ENCODE measurements around the gene LZTS2.

GRCh38 chr10:100996678-100997359, 2.8 kb upstream of the LZTS2 start:
- no peak for TF ChIP-seq HMGXB4 (CRISPR knock-in tag; IDR thresholded peaks at IDR 0.05; ENCODE audit: borderline replicate concordance)
- no peak for TF ChIP-seq HEYL (CRISPR knock-in tag; IDR thresholded peaks at IDR 0.05)
- TF ChIP-seq, protein P1, sequence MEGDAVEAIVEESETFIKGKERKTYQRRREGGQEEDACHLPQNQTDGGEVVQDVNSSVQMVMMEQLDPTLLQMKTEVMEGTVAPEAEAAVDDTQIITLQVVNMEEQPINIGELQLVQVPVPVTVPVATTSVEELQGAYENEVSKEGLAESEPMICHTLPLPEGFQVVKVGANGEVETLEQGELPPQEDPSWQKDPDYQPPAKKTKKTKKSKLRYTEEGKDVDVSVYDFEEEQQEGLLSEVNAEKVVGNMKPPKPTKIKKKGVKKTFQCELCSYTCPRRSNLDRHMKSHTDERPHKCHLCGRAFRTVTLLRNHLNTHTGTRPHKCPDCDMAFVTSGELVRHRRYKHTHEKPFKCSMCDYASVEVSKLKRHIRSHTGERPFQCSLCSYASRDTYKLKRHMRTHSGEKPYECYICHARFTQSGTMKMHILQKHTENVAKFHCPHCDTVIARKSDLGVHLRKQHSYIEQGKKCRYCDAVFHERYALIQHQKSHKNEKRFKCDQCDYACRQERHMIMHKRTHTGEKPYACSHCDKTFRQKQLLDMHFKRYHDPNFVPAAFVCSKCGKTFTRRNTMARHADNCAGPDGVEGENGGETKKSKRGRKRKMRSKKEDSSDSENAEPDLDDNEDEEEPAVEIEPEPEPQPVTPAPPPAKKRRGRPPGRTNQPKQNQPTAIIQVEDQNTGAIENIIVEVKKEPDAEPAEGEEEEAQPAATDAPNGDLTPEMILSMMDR (IDR thresholded peaks at IDR 0.05): no peak
- no peak for TF ChIP-seq POLR2A (IDR thresholded peaks at IDR 0.05; ENCODE audit: low read length)
- no peak for TF ChIP-seq JUNB (IDR thresholded peaks at IDR 0.05)
- no peak for TF ChIP-seq RNF2 (IDR thresholded peaks at IDR 0.05; ENCODE audit: borderline replicate concordance, low read depth)
- no peak for TF ChIP-seq FOSB (CRISPR knock-in tag; IDR thresholded peaks at IDR 0.05)
- no peak for TF ChIP-seq SMC3 (IDR thresholded peaks at IDR 0.05)
- TF ChIP-seq REST (IDR thresholded peaks at IDR 0.05): no peak
- TF ChIP-seq MAX (IDR thresholded peaks at IDR 0.05): no peak
- TF ChIP-seq ESRRA (IDR thresholded peaks at IDR 0.05; ENCODE audit: borderline replicate concordance, low read length): no peak
- TF ChIP-seq, protein P2, sequence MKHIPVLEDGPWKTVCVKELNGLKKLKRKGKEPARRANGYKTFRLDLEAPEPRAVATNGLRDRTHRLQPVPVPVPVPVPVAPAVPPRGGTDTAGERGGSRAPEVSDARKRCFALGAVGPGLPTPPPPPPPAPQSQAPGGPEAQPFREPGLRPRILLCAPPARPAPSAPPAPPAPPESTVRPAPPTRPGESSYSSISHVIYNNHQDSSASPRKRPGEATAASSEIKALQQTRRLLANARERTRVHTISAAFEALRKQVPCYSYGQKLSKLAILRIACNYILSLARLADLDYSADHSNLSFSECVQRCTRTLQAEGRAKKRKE (CRISPR knock-in tag; IDR thresholded peaks at IDR 0.05; ENCODE audit: low read depth): no peak
- no peak for TF ChIP-seq MAZ (IDR thresholded peaks at IDR 0.05; ENCODE audit: borderline replicate concordance, low read depth, low read length)

Data from A549 (cell line).